KOPT-K1 (cell line): ENCODE results near the gene ZNF800.
"Not testable (repeated sequence)": the region's sequence is repeated elsewhere in the genome, so short reads cannot be mapped to it uniquely, and the experiment has no call there.

Source experiments
- H3K27ac ChIP-seq: fragments of 200-600 bp; sonication (generic); 2 replicates; pipeline ENCODE4 v1.5.1; 2016; ENCODE audit warnings: antibody characterized with exemption, mild to moderate bottlenecking, low read depth, low read length; ENCODE audit not compliant: poor library complexity, severe bottlenecking
- H3K36me3 ChIP-seq: fragments of 200-600 bp; sonication (generic); 2 replicates; pipeline ENCODE4 v1.5.1; 2017; ENCODE audit warnings: antibody characterized with exemption, mild to moderate bottlenecking, low read length, moderate library complexity; ENCODE audit not compliant: insufficient read depth
- H3K9me3 ChIP-seq: fragments of 200-600 bp; sonication (generic); 2 replicates; pipeline ENCODE4 v1.5.1; 2017; ENCODE audit warnings: antibody characterized with exemption, low read length, mild to moderate bottlenecking; ENCODE audit not compliant: insufficient read depth, poor library complexity, severe bottlenecking

Gene ZNF800

GRCh38 chr7:127392566-127393367 lies at the start of gene ZNF800:
Gene ZNF800, minus strand, starts transcription at chr7:127392708. Its CDS starts 1,151 bp downstream, at chr7:127391557.
- Histone ChIP-seq H3K27ac (peak within 1 kb of the TSS; percentile 95), H3K36me3 (peaks cover 31% of the 10 kb centered on the region), H3K9me3 (no peaks in the 10 kb centered on the region)

GRCh38 chr7:127440206-127440605 lies 47.7 kb upstream of the ZNF800 start:
- peaks cover 14% of the 10 kb centered on the region for H3K9me3 ChIP-seq
- H3K36me3 ChIP-seq: no peaks in the 10 kb centered on the region
- H3K27ac ChIP-seq: no peak overlapping the region

GRCh38 chr7:127438836-127439235 lies 46.3 kb upstream of the ZNF800 start:
- Histone ChIP-seq H3K27ac (no peak overlapping the region), H3K9me3 (peaks cover 14% of the 10 kb centered on the region), H3K36me3 (no peaks in the 10 kb centered on the region)

GRCh38 chr7:127437837-127438236 lies 45.3 kb upstream of the ZNF800 start:
- Histone ChIP-seq H3K36me3 (no peaks in the 10 kb centered on the region), H3K27ac (no peak overlapping the region)

GRCh38 chr7:127437241-127437640 lies 44.7 kb upstream of the ZNF800 start:
- no peaks in the 10 kb centered on the region for H3K36me3 ChIP-seq
- H3K27ac ChIP-seq: no peak overlapping the region
- H3K9me3 ChIP-seq: peaks cover 14% of the 10 kb centered on the region

More at GRCh38 chr7:127437837-127438236, 45.3 kb upstream of the ZNF800 start:
- H3K9me3 ChIP-seq: peaks cover 14% of the 10 kb centered on the region

GRCh38 chr7:127429281-127429680 lies 36.8 kb upstream of the ZNF800 start:
- not testable (repeated sequence) for H3K9me3 ChIP-seq, H3K36me3 ChIP-seq, H3K27ac ChIP-seq

- no peaks in the 10 kb centered on the region for H3K36me3 ChIP-seq
- no peaks in the 10 kb centered on the region for H3K9me3 ChIP-seq
- no peak overlapping the region for H3K27ac ChIP-seq
Measured at GRCh38 chr7:127419196-127419595, 26.7 kb upstream of the ZNF800 start.

GRCh38 chr7:127418459-127418858 lies 26.0 kb upstream of the ZNF800 start:
- Histone ChIP-seq H3K27ac (no peak overlapping the region), H3K9me3 (no peaks in the 10 kb centered on the region)

GRCh38 chr7:127417346-127417745 lies 24.8 kb upstream of the ZNF800 start:
- Histone ChIP-seq H3K27ac (no peak overlapping the region), H3K9me3 (no peaks in the 10 kb centered on the region), H3K36me3 (no peaks in the 10 kb centered on the region)

More at GRCh38 chr7:127418459-127418858, 26.0 kb upstream of the ZNF800 start:
- H3K36me3 ChIP-seq: no peaks in the 10 kb centered on the region

GRCh38 chr7:127415060-127415742 lies 22.7 kb upstream of the ZNF800 start:
- Histone ChIP-seq H3K27ac (no peak overlapping the region), H3K9me3 (no peaks in the 10 kb centered on the region), H3K36me3 (no peaks in the 10 kb centered on the region)

- Histone ChIP-seq H3K9me3 (no peaks in the 10 kb centered on the region), H3K27ac (peak overlapping the region; percentile 39), H3K36me3 (no peaks in the 10 kb centered on the region)
Measured at GRCh38 chr7:127413962-127414361, 21.5 kb upstream of the ZNF800 start.

- H3K36me3 ChIP-seq: no peaks in the 10 kb centered on the region
- peak overlapping the region; percentile 39 for H3K27ac ChIP-seq
- H3K9me3 ChIP-seq: no peaks in the 10 kb centered on the region
Measured at GRCh38 chr7:127413326-127413725, 20.8 kb upstream of the ZNF800 start.

GRCh38 chr7:127411176-127411575 lies 18.7 kb upstream of the ZNF800 start:
- Histone ChIP-seq H3K27ac (no peak overlapping the region), H3K36me3 (no peaks in the 10 kb centered on the region)

GRCh38 chr7:127409629-127410028 lies 17.1 kb upstream of the ZNF800 start:
- no peaks in the 10 kb centered on the region for H3K36me3 ChIP-seq
- no peaks in the 10 kb centered on the region for H3K9me3 ChIP-seq
- H3K27ac ChIP-seq: no peak overlapping the region

More at GRCh38 chr7:127411176-127411575, 18.7 kb upstream of the ZNF800 start:
- H3K9me3 ChIP-seq: no peaks in the 10 kb centered on the region

- Histone ChIP-seq H3K36me3 (no peaks in the 10 kb centered on the region), H3K9me3 (no peaks in the 10 kb centered on the region), H3K27ac (no peak overlapping the region)
Measured at GRCh38 chr7:127404286-127405072, 12.0 kb upstream of the ZNF800 start.
